Calu3 (cell line): ENCODE measurements around the gene CMIP. TPM values are rescaled to one million over a fixed set of nuclear protein-coding genes. Genes with fewer than 3 reads are reported as not detected.

Experiments used
- BruUV-seq: library from RNA; stranded (reverse); fragments of 400-500 nt; replicated peaks from 2 replicates; lab custom pipeline; 2021; lab: Mats Ljungman, UMichigan
- CTCF ChIA-PET: fragments of 300-600 bp; sonication (Branson Sonifier 250); formaldehyde crosslinking; loops from one replicate; lab custom pipeline; 2022; ENCODE audit warnings: antibody characterized with exemption; lab: Charles Lee
- DNase-seq: peaks from one replicate; pipeline ENCODE4 v3.0.0; 2022
- H3K27ac Mint-ChIP-seq: one replicate; pipeline ENCODE4 v1.8.0; 2022; ENCODE audit warnings: mixed read lengths; ENCODE audit not compliant: unreplicated experiment
- H3K27me3 Mint-ChIP-seq: one replicate; pipeline ENCODE4 v1.8.0; 2022; ENCODE audit warnings: mixed read lengths; ENCODE audit not compliant: unreplicated experiment
- H3K36me3 Mint-ChIP-seq: one replicate; pipeline ENCODE4 v1.8.0; 2022; ENCODE audit warnings: mild to moderate bottlenecking, moderate library complexity, mixed read lengths; ENCODE audit not compliant: insufficient read depth, unreplicated experiment
- H3K4me1 Mint-ChIP-seq: one replicate; pipeline ENCODE4 v1.8.0; 2022; ENCODE audit warnings: mild to moderate bottlenecking, low read depth, mixed read lengths; ENCODE audit not compliant: unreplicated experiment
- H3K4me3 Mint-ChIP-seq: one replicate; pipeline ENCODE4 v1.8.0; 2022; ENCODE audit warnings: mild to moderate bottlenecking, low read depth, moderate library complexity, mixed read lengths; ENCODE audit not compliant: unreplicated experiment
- H3K9me3 Mint-ChIP-seq: one replicate; pipeline ENCODE4 v1.8.0; 2022; ENCODE audit warnings: low read depth, mixed read lengths; ENCODE audit not compliant: unreplicated experiment
- intact Hi-C: fragments of 100-400 bp; cut with micrococcal nuclease; formaldehyde crosslinking; loops from one replicate; pipeline ENCODE4 v1.10.0; 2022; ENCODE audit not compliant: unreplicated experiment
- total RNA-seq: library from RNA; stranded (reverse); gene quantifications from 2 replicates; pipeline ENCODE4 v1.2.3, GENCODE V29; 2022
- TF ChIP-seq, protein P1 (sequence below): fragments of 200-600 bp; IDR thresholded peaks from one replicate; pipeline ENCODE4 v1.8.0; 2022; ENCODE audit warnings: antibody characterized with exemption; ENCODE audit not compliant: unreplicated experiment

The CMIP gene
- total RNA-seq, 1 experiment from 2014 or later: 82.7 TPM

DNA sequence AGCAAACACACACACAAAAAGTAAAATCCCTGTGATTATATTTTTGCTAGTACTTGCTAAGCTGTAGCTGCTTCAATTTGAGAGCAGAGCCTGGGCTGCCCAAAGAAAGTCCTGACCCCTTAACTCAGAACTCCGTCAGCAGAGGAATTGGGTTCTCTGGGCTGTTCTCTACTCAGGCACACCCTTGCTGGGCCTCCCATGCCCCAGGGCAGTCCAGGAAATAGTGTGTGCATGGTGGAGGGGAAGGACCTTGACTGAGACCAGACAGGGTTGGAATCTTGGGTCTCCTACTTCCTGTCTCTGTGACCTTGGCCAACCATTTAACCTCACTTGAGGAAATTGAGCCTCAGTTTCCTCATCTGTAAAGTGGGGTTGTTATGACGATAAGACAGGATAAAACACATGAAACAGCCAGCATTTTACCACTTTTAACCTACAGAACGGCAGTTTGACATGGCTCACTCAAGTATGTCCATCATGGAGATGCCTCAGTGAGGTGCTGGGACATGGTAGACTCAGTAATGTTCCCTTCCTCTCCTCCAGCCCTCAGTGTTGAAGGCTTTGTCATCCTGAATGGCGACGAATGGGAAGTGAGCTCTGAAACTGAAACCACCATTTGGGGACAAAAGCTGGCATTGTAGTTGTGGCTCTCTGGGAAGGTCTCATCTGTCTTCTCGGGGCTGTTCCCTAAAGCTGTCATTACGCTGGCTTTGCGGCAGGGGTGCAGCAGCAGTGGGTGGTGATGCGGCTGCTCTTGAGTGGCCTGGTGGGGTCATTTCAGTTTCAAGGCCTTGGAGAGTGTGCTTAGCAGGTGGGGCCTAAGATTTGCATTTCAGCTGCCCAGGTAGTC, 74.9 kb downstream of the CMIP start:
- TF ChIP-seq, protein P1, sequence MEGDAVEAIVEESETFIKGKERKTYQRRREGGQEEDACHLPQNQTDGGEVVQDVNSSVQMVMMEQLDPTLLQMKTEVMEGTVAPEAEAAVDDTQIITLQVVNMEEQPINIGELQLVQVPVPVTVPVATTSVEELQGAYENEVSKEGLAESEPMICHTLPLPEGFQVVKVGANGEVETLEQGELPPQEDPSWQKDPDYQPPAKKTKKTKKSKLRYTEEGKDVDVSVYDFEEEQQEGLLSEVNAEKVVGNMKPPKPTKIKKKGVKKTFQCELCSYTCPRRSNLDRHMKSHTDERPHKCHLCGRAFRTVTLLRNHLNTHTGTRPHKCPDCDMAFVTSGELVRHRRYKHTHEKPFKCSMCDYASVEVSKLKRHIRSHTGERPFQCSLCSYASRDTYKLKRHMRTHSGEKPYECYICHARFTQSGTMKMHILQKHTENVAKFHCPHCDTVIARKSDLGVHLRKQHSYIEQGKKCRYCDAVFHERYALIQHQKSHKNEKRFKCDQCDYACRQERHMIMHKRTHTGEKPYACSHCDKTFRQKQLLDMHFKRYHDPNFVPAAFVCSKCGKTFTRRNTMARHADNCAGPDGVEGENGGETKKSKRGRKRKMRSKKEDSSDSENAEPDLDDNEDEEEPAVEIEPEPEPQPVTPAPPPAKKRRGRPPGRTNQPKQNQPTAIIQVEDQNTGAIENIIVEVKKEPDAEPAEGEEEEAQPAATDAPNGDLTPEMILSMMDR: no peak
- no TSS peak for BruUV-seq
- intact Hi-C loops: loop anchor here (10.0 kb wide), 1 partner anchor 65 kb away; no protein-coding TSS in a partner anchor
- CTCF ChIA-PET: interaction anchor here (0.9 kb wide), 1 partner anchor 113 kb away, joined by 3 read pairs; no protein-coding TSS in a partner anchor
- Mint-ChIP-seq H3K36me3 (peaks cover 25% of the 10 kb centered on the region), H3K27ac (no peak overlapping the region), H3K27me3 (no peaks in the 10 kb centered on the region), H3K9me3 (no peaks in the 10 kb centered on the region), H3K4me1 (peaks cover 53% of the 10 kb centered on the region), H3K4me3 (no peak overlapping the region)
- DNase-seq: no peak

DNA sequence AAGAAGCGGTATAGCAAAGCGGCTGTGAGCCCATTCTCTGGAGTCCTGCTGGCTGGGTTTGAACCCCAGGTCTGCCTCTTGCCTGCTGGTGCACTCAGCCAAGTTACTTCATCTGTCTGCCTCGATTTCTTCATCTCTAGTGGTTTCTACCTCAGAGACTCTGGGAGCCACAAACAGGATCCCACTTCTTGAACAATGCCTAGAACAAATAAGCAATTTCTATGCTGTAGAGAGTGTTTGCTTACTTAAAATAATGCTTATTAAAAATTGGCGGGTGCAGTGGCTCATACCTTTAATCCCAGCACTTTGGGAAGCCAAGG, 75.5 kb downstream of the CMIP start:
- CTCF ChIA-PET: interaction anchor here (0.9 kb wide), 1 partner anchor 114 kb away, joined by 3 read pairs; no protein-coding TSS in a partner anchor
- intact Hi-C loops: loop anchor here (10.0 kb wide), 1 partner anchor 65 kb away; no protein-coding TSS in a partner anchor
- peaks cover 22% of the 10 kb centered on the region for H3K36me3 Mint-ChIP-seq
- no peak overlapping the region for H3K4me3 Mint-ChIP-seq
- no TSS peak for BruUV-seq
- TF ChIP-seq, protein P1: no peak
- H3K9me3 Mint-ChIP-seq: no peaks in the 10 kb centered on the region
- H3K27ac Mint-ChIP-seq: no peak overlapping the region
- peaks cover 50% of the 10 kb centered on the region for H3K4me1 Mint-ChIP-seq
- no peaks in the 10 kb centered on the region for H3K27me3 Mint-ChIP-seq
- no peak for DNase-seq

DNA sequence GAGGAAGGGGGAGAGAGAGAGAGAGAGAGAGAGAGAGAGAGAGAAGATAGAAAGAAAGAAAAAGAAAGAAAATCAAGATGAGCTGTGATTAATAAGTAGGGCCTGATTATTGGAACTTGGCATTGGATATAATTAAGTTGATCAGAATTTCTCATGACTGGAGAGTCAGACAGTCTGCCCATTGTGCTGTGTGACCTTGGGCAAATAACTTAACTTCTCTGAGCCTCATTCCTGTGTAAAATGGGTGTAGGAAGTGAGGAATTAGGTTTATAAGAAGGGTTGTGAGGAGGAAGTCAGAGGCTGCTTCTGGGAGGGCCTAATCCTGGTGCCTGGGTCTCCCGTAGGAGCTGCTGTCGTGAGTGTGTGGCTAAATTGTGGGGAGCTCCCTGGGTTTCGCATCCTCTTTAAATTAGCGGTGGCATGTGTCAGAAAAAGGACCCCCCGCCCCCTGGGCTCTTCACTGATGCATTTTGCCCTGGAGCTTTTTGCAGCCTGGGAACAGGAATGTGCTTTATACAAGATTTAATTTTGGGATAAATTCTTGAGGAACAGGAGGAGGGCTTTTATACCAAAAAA, 76.0 kb downstream of the CMIP start:
- H3K27ac Mint-ChIP-seq: no peak overlapping the region
- DNase-seq: no peak
- TF ChIP-seq, protein P1: no peak
- CTCF ChIA-PET: interaction anchor here (1.3 kb wide), 1 partner anchor 30 kb away, joined by 3 read pairs; no protein-coding TSS in a partner anchor
- BruUV-seq: no TSS peak
- no peaks in the 10 kb centered on the region for H3K9me3 Mint-ChIP-seq
- no peak overlapping the region for H3K4me3 Mint-ChIP-seq
- intact Hi-C loops: loop anchor here (10.0 kb wide), 1 partner anchor 64 kb away; no protein-coding TSS in a partner anchor
- H3K27me3 Mint-ChIP-seq: no peaks in the 10 kb centered on the region
- H3K36me3 Mint-ChIP-seq: peaks cover 24% of the 10 kb centered on the region
- peaks cover 48% of the 10 kb centered on the region for H3K4me1 Mint-ChIP-seq

DNA sequence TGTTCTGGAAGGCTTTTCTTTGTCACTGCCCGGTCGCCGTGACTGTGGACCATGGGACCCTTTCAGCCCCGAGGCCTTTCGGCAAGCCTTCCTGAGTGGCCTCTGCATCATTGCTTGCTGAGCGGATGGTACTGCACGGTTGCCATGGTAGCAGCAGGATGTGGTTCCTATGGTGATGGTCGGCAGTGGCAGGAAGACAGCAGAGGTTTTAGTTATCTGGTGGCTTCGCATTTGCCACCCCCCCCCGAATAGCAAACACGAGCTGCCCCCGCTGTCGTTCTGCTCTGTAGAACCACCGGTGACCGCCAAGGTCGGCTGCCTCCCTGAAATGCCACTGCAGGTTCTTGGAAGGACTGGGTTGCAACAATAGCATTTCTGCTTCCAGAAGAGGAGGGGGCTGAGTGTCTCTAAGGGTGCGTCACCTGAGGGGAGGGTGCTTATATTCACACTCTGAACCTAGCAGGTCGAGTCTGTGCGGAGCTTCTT, 76.6 kb downstream of the CMIP start:
- H3K27ac Mint-ChIP-seq: no peak overlapping the region
- TF ChIP-seq, protein P1: no peak
- intact Hi-C loops: loop anchor here (10.0 kb wide), 1 partner anchor 64 kb away; no protein-coding TSS in a partner anchor
- H3K27me3 Mint-ChIP-seq: no peaks in the 10 kb centered on the region
- CTCF ChIA-PET: interaction anchor here (1.3 kb wide), 1 partner anchor 30 kb away, joined by 3 read pairs; no protein-coding TSS in a partner anchor
- H3K4me1 Mint-ChIP-seq: peaks cover 48% of the 10 kb centered on the region
- no peak for DNase-seq
- peaks cover 27% of the 10 kb centered on the region for H3K36me3 Mint-ChIP-seq
- BruUV-seq: no TSS peak
- no peak overlapping the region for H3K4me3 Mint-ChIP-seq
- H3K9me3 Mint-ChIP-seq: no peaks in the 10 kb centered on the region
